ENCODE results near the gene CELSR2.

CELSR2 gene

GRCh38 chr1:109253803-109254620 lies 4.7 kb downstream of the CELSR2 start:
- no peaks in the 10 kb centered on the region for H3K9me3 ChIP-seq (ENCODE audit: control insufficient read depth in 1 of 2, low read length in 2 of 2)
- peak overlapping the region; percentile 21 for H3K27ac ChIP-seq (ENCODE audit: low read length)
- H3K36me3 ChIP-seq (ENCODE audit: control insufficient read depth in 1 of 2, insufficient read depth in 2 of 2, low read length in 2 of 2): peaks cover 0 to 6% of the 10 kb centered on the region in 2 donors
- H3K4me3 ChIP-seq (ENCODE audit: low read depth in 1 of 2, low read length in 2 of 2): peak overlapping the region in 1 of 2 donors; percentile 41
- no peaks in the 10 kb centered on the region for H3K27me3 ChIP-seq (ENCODE audit: low read depth, low read length)
- H3K4me1 ChIP-seq (ENCODE audit: control insufficient read depth in 1 of 2, insufficient read depth in 2 of 2, low read length in 2 of 2): peaks cover 5 to 32% of the 10 kb centered on the region in 2 donors

DNA sequence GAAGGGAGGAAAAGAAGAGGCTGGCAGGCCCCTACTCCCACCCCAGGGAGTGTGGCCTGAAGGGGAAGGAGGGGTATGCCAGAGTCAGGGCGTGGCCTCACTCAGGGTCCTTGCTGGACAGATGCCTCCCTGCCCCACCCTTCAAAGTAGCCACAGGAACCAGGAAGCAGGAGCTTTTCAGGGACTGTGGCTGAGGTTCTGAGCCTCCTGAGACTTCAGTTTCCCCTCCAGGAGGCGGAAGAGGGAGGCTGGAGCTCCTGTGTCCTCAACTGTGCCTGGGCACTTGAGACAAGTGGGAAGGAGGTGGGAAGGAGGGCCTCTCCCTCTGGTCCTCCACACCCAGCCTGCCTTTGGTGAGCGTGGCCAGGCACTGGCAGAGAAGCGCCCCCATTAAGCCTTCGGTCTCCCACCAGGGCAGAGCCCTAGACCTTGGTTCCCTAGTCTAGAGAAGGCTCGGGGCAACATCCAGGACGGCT lies 5.3 kb downstream of the CELSR2 start:
- peaks cover 0 to 8% of the 10 kb centered on the region in 2 donors for H3K36me3 ChIP-seq (ENCODE audit: control insufficient read depth in 1 of 2, insufficient read depth in 2 of 2, low read length in 2 of 2)
- H3K4me1 ChIP-seq (ENCODE audit: control insufficient read depth in 1 of 2, insufficient read depth in 2 of 2, low read length in 2 of 2): peaks cover 5 to 28% of the 10 kb centered on the region in 2 donors
- H3K4me3 ChIP-seq (ENCODE audit: low read depth in 1 of 2, low read length in 2 of 2): no peak overlapping the region
- H3K9me3 ChIP-seq (ENCODE audit: control insufficient read depth in 1 of 2, low read length in 2 of 2): no peaks in the 10 kb centered on the region
- H3K27ac ChIP-seq (ENCODE audit: low read length): no peak overlapping the region
- H3K27me3 ChIP-seq (ENCODE audit: low read depth, low read length): no peaks in the 10 kb centered on the region

DNA sequence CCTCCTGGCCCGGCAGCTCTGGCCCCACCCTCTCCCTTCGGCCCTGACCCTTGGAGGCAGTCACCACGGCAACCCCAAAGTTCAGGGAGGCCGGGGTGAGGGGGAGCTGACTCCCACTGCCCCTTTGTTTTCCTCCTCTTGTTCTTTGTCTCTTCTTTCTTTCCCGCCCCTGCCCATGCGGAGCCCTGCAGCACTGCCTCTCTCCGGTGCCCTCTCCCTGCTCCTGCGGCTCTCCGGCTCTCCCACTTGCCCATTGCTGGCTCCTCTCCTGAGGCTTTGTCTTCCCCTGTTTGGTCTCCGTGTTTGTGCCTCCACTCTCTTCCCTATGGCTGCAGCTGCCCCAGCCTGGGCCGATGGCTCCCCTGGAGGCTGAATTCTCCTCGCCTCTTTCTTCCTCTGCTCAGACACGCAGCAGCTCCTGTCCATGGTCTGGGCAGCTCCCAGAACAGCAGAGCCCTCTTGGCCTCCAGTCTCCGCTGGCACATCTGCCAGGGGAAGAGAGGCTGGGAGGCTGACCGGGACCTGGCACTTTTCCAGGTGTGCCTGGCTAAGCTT lies 5.8 kb downstream of the CELSR2 start:
- H3K4me1 ChIP-seq (ENCODE audit: control insufficient read depth in 1 of 2, insufficient read depth in 2 of 2, low read length in 2 of 2): peaks cover 5 to 25% of the 10 kb centered on the region in 2 donors
- H3K9me3 ChIP-seq (ENCODE audit: control insufficient read depth in 1 of 2, low read length in 2 of 2): no peaks in the 10 kb centered on the region
- no peak overlapping the region for H3K27ac ChIP-seq (ENCODE audit: low read length)
- H3K27me3 ChIP-seq (ENCODE audit: low read depth, low read length): no peaks in the 10 kb centered on the region
- no peak overlapping the region for H3K4me3 ChIP-seq (ENCODE audit: low read depth in 1 of 2, low read length in 2 of 2)
- peaks cover 0 to 8% of the 10 kb centered on the region in 2 donors for H3K36me3 ChIP-seq (ENCODE audit: control insufficient read depth in 1 of 2, insufficient read depth in 2 of 2, low read length in 2 of 2)

DNA sequence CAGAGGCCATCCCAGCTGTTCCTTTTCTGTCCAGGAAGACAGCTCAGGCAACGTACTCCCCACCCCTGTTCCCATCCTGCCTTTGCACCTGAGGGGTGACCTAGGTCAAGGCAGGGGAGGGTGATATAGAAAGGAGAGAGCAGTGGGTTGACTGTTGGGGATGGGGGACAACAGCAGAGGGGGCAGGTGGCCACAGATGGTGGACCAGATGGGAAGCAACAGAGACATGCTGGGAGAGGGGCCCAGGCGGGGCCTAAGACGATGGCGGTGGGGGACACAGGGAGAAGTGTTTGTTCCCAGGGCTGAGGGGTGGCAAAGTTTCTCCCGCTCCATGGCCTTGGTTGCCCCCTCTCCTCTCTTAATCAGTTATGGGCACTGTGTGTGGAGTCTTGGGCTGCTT lies 6.3 kb downstream of the CELSR2 start:
- Histone ChIP-seq H3K9me3 (ENCODE audit: control insufficient read depth in 1 of 2, low read length in 2 of 2) (no peaks in the 10 kb centered on the region), H3K27me3 (ENCODE audit: low read depth, low read length) (no peaks in the 10 kb centered on the region), H3K4me3 (ENCODE audit: low read depth in 1 of 2, low read length in 2 of 2) (no peak overlapping the region), H3K4me1 (ENCODE audit: control insufficient read depth in 1 of 2, insufficient read depth in 2 of 2, low read length in 2 of 2) (peaks cover 5 to 23% of the 10 kb centered on the region in 2 donors), H3K36me3 (ENCODE audit: control insufficient read depth in 1 of 2, insufficient read depth in 2 of 2, low read length in 2 of 2) (peaks cover 0 to 8% of the 10 kb centered on the region in 2 donors), H3K27ac (ENCODE audit: low read length) (no peak overlapping the region)

DNA sequence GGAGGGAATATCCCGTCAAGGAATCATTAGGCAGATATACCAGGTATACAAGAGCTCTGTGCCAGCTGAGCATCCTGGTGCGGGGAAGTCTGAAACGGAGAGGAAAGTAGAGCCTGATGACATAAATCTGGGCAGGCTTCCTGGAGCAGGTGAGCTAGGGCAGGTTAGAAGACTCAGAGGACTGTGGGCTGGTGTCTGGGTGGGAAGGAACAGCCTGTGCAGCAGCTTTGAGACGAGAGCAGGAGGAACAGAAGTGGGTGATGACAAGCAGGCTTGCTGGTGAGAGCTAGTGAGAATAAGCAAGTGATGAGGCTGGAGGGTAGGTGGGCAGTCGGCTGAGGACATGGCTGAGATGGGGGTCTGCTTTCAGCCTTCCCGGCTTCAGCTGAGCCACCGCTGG lies 6.7 kb downstream of the CELSR2 start:
- H3K27ac ChIP-seq (ENCODE audit: low read length): no peak overlapping the region

DNA sequence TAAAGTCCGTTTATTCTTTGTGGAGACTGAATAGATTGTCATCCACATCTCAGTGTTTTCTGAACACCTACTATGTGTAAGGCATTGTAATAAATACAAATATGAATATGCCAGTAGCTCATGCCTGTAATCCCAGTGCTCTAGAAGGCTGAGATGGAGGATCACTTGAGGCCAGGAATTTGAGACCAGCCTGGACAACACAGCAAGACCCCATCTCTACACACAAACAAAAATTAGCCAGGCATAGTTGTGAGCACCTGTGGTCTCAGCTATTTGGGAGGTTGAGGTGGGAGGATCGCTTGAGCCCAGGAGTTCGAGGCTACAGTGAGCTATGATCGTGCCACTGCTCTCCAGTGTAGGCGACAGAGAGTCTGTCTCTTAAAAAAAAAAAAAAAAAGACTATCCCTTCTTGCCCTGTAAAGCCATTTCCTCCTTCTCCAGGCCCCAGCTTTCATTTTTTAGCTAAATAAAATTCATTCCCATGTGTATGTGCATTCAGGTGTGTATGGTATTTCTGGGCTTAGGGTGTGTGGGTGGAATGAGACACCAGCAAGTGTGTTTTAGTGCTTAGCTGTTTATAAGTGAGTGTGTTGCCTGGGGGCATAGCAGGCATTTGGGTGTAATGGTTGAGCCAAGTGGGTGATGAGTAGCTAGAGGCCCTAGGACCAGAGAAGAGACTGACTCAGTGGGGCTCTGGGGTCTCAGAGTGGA lies 7.8 kb downstream of the CELSR2 start:
- no peak overlapping the region for H3K4me3 ChIP-seq (ENCODE audit: low read depth in 1 of 2, low read length in 2 of 2)
- no peak overlapping the region for H3K27ac ChIP-seq (ENCODE audit: low read length)
- no peaks in the 10 kb centered on the region for H3K9me3 ChIP-seq (ENCODE audit: control insufficient read depth in 1 of 2, low read length in 2 of 2)
- peaks cover 5 to 23% of the 10 kb centered on the region in 2 donors for H3K4me1 ChIP-seq (ENCODE audit: control insufficient read depth in 1 of 2, insufficient read depth in 2 of 2, low read length in 2 of 2)
- peaks cover 0 to 13% of the 10 kb centered on the region in 2 donors for H3K36me3 ChIP-seq (ENCODE audit: control insufficient read depth in 1 of 2, insufficient read depth in 2 of 2, low read length in 2 of 2)
- H3K27me3 ChIP-seq (ENCODE audit: low read depth, low read length): no peaks in the 10 kb centered on the region

More for the DNA sequence above, 6.7 kb downstream of the CELSR2 start:
- Histone ChIP-seq H3K4me1 (ENCODE audit: control insufficient read depth in 1 of 2, insufficient read depth in 2 of 2, low read length in 2 of 2) (peaks cover 5 to 23% of the 10 kb centered on the region in 2 donors), H3K27me3 (ENCODE audit: low read depth, low read length) (no peaks in the 10 kb centered on the region), H3K36me3 (ENCODE audit: control insufficient read depth in 1 of 2, insufficient read depth in 2 of 2, low read length in 2 of 2) (peaks cover 0 to 10% of the 10 kb centered on the region in 2 donors), H3K4me3 (ENCODE audit: low read depth in 1 of 2, low read length in 2 of 2) (no peak overlapping the region), H3K9me3 (ENCODE audit: control insufficient read depth in 1 of 2, low read length in 2 of 2) (no peaks in the 10 kb centered on the region)

DNA sequence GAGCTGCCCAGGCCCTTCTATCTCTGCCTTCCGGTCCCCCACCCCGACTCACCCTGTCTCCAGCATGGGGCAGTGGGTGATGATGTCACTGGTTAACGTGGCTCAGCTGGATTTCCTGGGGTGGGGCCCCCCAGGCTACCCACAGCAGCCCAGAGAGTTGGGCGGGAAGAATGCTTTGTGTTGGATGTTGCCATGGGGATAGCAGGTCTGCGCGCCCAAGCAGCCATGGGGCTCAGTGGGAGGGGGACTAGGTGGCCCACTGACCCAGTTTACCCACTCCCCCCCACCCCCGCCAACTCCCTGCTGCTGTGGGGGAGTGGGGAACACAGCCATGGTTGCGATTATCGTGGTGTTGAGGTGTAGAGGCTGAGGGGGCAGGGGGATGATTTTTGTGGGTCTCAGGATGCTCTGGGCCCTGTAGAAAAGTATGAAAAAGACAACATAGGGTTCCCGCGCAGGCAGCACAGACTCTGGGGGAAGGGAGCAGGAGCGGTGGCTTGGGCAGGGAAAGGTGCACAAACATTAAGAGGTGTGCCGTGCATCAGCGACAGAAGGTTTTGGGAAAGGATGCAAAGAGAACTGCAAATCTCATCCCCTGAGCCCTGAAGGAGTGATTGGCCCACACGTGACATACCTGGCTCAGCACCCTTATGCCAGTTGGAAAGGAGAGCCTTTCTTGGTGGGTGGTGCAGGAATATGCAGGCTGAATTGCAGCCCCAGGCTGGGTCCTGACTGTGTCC lies 8.5 kb downstream of the CELSR2 start:
- H3K27me3 ChIP-seq (ENCODE audit: low read depth, low read length): no peaks in the 10 kb centered on the region
- H3K36me3 ChIP-seq (ENCODE audit: control insufficient read depth in 1 of 2, insufficient read depth in 2 of 2, low read length in 2 of 2): peaks cover 0 to 13% of the 10 kb centered on the region in 2 donors
- H3K4me3 ChIP-seq (ENCODE audit: low read depth in 1 of 2, low read length in 2 of 2): no peak overlapping the region
- peaks cover 5 to 23% of the 10 kb centered on the region in 2 donors for H3K4me1 ChIP-seq (ENCODE audit: control insufficient read depth in 1 of 2, insufficient read depth in 2 of 2, low read length in 2 of 2)
- no peak overlapping the region for H3K27ac ChIP-seq (ENCODE audit: low read length)
- no peaks in the 10 kb centered on the region for H3K9me3 ChIP-seq (ENCODE audit: control insufficient read depth in 1 of 2, low read length in 2 of 2)

GRCh38 chr1:109258481-109259466 lies 9.4 kb downstream of the CELSR2 start:
- Histone ChIP-seq H3K4me3 (ENCODE audit: low read depth in 1 of 2, low read length in 2 of 2) (no peak overlapping the region), H3K27me3 (ENCODE audit: low read depth, low read length) (no peaks in the 10 kb centered on the region), H3K36me3 (ENCODE audit: control insufficient read depth in 1 of 2, insufficient read depth in 2 of 2, low read length in 2 of 2) (peaks cover 0 to 13% of the 10 kb centered on the region in 2 donors), H3K4me1 (ENCODE audit: control insufficient read depth in 1 of 2, insufficient read depth in 2 of 2, low read length in 2 of 2) (peaks cover 5 to 19% of the 10 kb centered on the region in 2 donors), H3K27ac (ENCODE audit: low read length) (no peak overlapping the region), H3K9me3 (ENCODE audit: control insufficient read depth in 1 of 2, low read length in 2 of 2) (no peaks in the 10 kb centered on the region)

- H3K4me3 ChIP-seq (ENCODE audit: low read depth in 1 of 2, low read length in 2 of 2): no peak overlapping the region
- H3K36me3 ChIP-seq (ENCODE audit: control insufficient read depth in 1 of 2, insufficient read depth in 2 of 2, low read length in 2 of 2): peaks cover 0 to 14% of the 10 kb centered on the region in 2 donors
- no peaks in the 10 kb centered on the region for H3K9me3 ChIP-seq (ENCODE audit: control insufficient read depth in 1 of 2, low read length in 2 of 2)
- no peaks in the 10 kb centered on the region for H3K27me3 ChIP-seq (ENCODE audit: low read depth, low read length)
- H3K27ac ChIP-seq (ENCODE audit: low read length): no peak overlapping the region
- H3K4me1 ChIP-seq (ENCODE audit: control insufficient read depth in 1 of 2, insufficient read depth in 2 of 2, low read length in 2 of 2): peaks cover 1 to 11% of the 10 kb centered on the region in 2 donors
These were observed 10.6 kb downstream of the CELSR2 start for GRCh38 chr1:109259674-109260557.
